GM18526 (cell line): ENCODE data around the gene TTK.

ENCODE experiments used
- POLR2A ChIP-seq: IDR thresholded peaks from 3 replicates; pipeline ENCODE4 v1.6.1; 2011; ENCODE audit not compliant: insufficient read length; ENCODE audit errors: extremely low read depth

TTK gene

GRCh38 chr6:80004173-80005072 lies at the start of gene TTK:
TSS of gene TTK (plus strand) at chr6:80004649. CDS start at chr6:80005844, 1,195 bp downstream.
- peak; percentile 64 for TF ChIP-seq POLR2A

- TF ChIP-seq POLR2A = no peak
These were observed 49.6 kb upstream of the TTK start for GRCh38 chr6:79954849-79955248.

GRCh38 chr6:79964607-79965081 lies 39.8 kb upstream of the TTK start:
- no peak for TF ChIP-seq POLR2A

- no peak for TF ChIP-seq POLR2A
These were observed 37.3 kb upstream of the TTK start for GRCh38 chr6:79967178-79967577.

GRCh38 chr6:79969784-79970183 lies 34.7 kb upstream of the TTK start:
- TF ChIP-seq POLR2A = no peak

- no peak for TF ChIP-seq POLR2A
These were observed 33.3 kb upstream of the TTK start for GRCh38 chr6:79971193-79971592.

GRCh38 chr6:79981652-79982051 lies 22.8 kb upstream of the TTK start:
- no peak for TF ChIP-seq POLR2A

- TF ChIP-seq POLR2A = no peak
These were observed 20.2 kb upstream of the TTK start for GRCh38 chr6:79984261-79984660.

- TF ChIP-seq POLR2A = no peak
These were observed 19.3 kb upstream of the TTK start for GRCh38 chr6:79985128-79985527.

GRCh38 chr6:79989641-79990040 lies 14.8 kb upstream of the TTK start:
- no peak for TF ChIP-seq POLR2A

- no peak for TF ChIP-seq POLR2A
These were observed 11.2 kb upstream of the TTK start for GRCh38 chr6:79993012-79993910.

GRCh38 chr6:79993911-79994309 lies 10.5 kb upstream of the TTK start:
- TF ChIP-seq POLR2A = no peak

- TF ChIP-seq POLR2A = no peak
These were observed 6.7 kb upstream of the TTK start for GRCh38 chr6:79997728-79998127.

- TF ChIP-seq POLR2A = no peak
These were observed 3.1 kb upstream of the TTK start for GRCh38 chr6:80001337-80001736.

GRCh38 chr6:80003826-80004172 lies 650 bp upstream of the TTK start:
- TF ChIP-seq POLR2A = no peak

GRCh38 chr6:80005406-80005805 lies 957 bp downstream of the TTK start:
- no peak for TF ChIP-seq POLR2A
